Colon (tissue), 2 donors: Measurements from ENCODE around the gene MUC5AC.
"Not testable (repeated sequence)": the region's sequence is repeated elsewhere in the genome, so short reads cannot be mapped to it uniquely, and the experiment has no call there.

ENCODE experiments used
- FAIRE-seq: peaks from 2 replicates; lab custom pipeline; 2012; peaks lifted over from hg19 to GRCh38; lab: Jason Lieb, UNC
- donor health status: control.
- donor health status: control.

The MUC5AC gene

GRCh38 chr11:1147792-1148191 is 10.0 kb upstream of the MUC5AC start:
- no peak for FAIRE-seq

- FAIRE-seq: no peak
Measured at GRCh38 chr11:1148752-1149180, 9.0 kb upstream of the MUC5AC start.

GRCh38 chr11:1149545-1149944 is 8.2 kb upstream of the MUC5AC start:
- FAIRE-seq: no peak

- no peak for FAIRE-seq
Measured at GRCh38 chr11:1150116-1150515, 7.6 kb upstream of the MUC5AC start.

- no peak for FAIRE-seq
Measured at GRCh38 chr11:1150769-1151365, 6.9 kb upstream of the MUC5AC start.

GRCh38 chr11:1151366-1152315 is 6.1 kb upstream of the MUC5AC start:
- FAIRE-seq: no peak

GRCh38 chr11:1152316-1153104 is 5.2 kb upstream of the MUC5AC start:
- no peak for FAIRE-seq

GRCh38 chr11:1153105-1153950 is 4.4 kb upstream of the MUC5AC start:
- no peak for FAIRE-seq

GRCh38 chr11:1153951-1154493 is 3.7 kb upstream of the MUC5AC start:
- no peak for FAIRE-seq

GRCh38 chr11:1154656-1155055 is 3.1 kb upstream of the MUC5AC start:
- FAIRE-seq: not testable (repeated sequence)

GRCh38 chr11:1155274-1155693 is 2.5 kb upstream of the MUC5AC start:
- no peak for FAIRE-seq

GRCh38 chr11:1156506-1157340 is 1.0 kb upstream of the MUC5AC start:
- FAIRE-seq: no peak

GRCh38 chr11:1157341-1157644 is 460 bp upstream of the MUC5AC start:
- no peak for FAIRE-seq

- FAIRE-seq: no peak
Measured at GRCh38 chr11:1158681-1159487, 1.1 kb downstream of the MUC5AC start.

- FAIRE-seq: not testable (repeated sequence)
Measured at GRCh38 chr11:1159488-1160220, 1.9 kb downstream of the MUC5AC start.

GRCh38 chr11:1160231-1161101 is 2.7 kb downstream of the MUC5AC start:
- FAIRE-seq: no peak

- no peak for FAIRE-seq
Measured at GRCh38 chr11:1161410-1162137, 3.8 kb downstream of the MUC5AC start.
